Keratinocyte (primary cell): Measurements from ENCODE around the gene S100A1. TPM values are rescaled to one million over a fixed set of nuclear protein-coding genes. Genes with fewer than 3 reads are reported as not detected.
"Not testable (repeated sequence)": the region's sequence is repeated elsewhere in the genome, so short reads cannot be mapped to it uniquely, and the experiment has no call there.

Source experiments
- DNase-seq: peaks from one replicate; pipeline ENCODE4 v3.0.0-alpha.2; 2011; ENCODE audit warnings: low read depth, missing footprints, low spot score
- FAIRE-seq: peaks from 2 replicates; lab custom pipeline; 2011; peaks lifted over from hg19 to GRCh38; lab: Jason Lieb, UNC
- H2AFZ ChIP-seq: 2 replicates; pipeline ENCODE4 v1.6.0; 2012; ENCODE audit warnings: low read length, control low read depth, inconsistent platforms; ENCODE audit not compliant: control insufficient read depth
- H3K27ac ChIP-seq: 2 replicates; pipeline ENCODE4 v1.5.1; 2011; ENCODE audit warnings: low read length; ENCODE audit not compliant: control insufficient read depth, insufficient read depth
- H3K27me3 ChIP-seq: 3 replicates; pipeline ENCODE4 v1.6.0; 2011; ENCODE audit warnings: low read length; ENCODE audit not compliant: control insufficient read depth, insufficient read depth; ENCODE audit errors: extremely low read depth
- H3K36me3 ChIP-seq, 2 experiments: 2 replicates in 1 of 2; 3 replicates in 1 of 2; pipeline ENCODE4 v1.5.1; 2011; ENCODE audit warnings: low read length in 2 of 2, mild to moderate bottlenecking in 1 of 2; ENCODE audit not compliant: control insufficient read depth in 2 of 2, insufficient read depth in 2 of 2; ENCODE audit errors: extremely low read depth in 1 of 2
- H3K4me1 ChIP-seq: 3 replicates; pipeline ENCODE4 v1.5.1; 2011; ENCODE audit warnings: low read length; ENCODE audit not compliant: control insufficient read depth, insufficient read depth; ENCODE audit errors: extremely low read depth
- H3K4me2 ChIP-seq: 3 replicates; pipeline ENCODE4 v1.6.0; 2011; ENCODE audit warnings: low read depth, low read length; ENCODE audit not compliant: control insufficient read depth, insufficient read depth; ENCODE audit errors: extremely low read depth
- H3K4me3 ChIP-seq, 3 experiments: fragments of 200-600 bp in 1 of 3; sonication (generic) in 1 of 3; 2 replicates in 2 of 3; 3 replicates in 1 of 3; pipeline ENCODE4 v1.5.1; 2011 to 2016; ENCODE audit warnings: low read length in 3 of 3, mild to moderate bottlenecking in 3 of 3, control low read depth in 2 of 3, inconsistent platforms in 1 of 3, low read depth in 1 of 3, mixed read lengths in 1 of 3, mixed run types in 1 of 3, moderate library complexity in 1 of 3; ENCODE audit not compliant: control insufficient read depth in 2 of 3, insufficient read depth in 2 of 3; ENCODE audit errors: extremely low read depth in 1 of 3
- H3K79me2 ChIP-seq: 2 replicates; pipeline ENCODE4 v1.6.0; 2012; ENCODE audit warnings: low read length; ENCODE audit not compliant: control insufficient read depth, insufficient read depth
- H3K9ac ChIP-seq: 3 replicates; pipeline ENCODE4 v1.6.0; 2011; ENCODE audit warnings: low read length; ENCODE audit not compliant: control insufficient read depth, insufficient read depth; ENCODE audit errors: extremely low read depth
- H3K9me1 ChIP-seq: 3 replicates; pipeline ENCODE4 v1.6.0; 2011; ENCODE audit warnings: low read length; ENCODE audit not compliant: control insufficient read depth, insufficient read depth; ENCODE audit errors: extremely low read depth
- H3K9me3 ChIP-seq: 2 replicates; pipeline ENCODE4 v1.5.1; 2012; ENCODE audit warnings: low read depth, low read length; ENCODE audit not compliant: control insufficient read depth
- H4K20me1 ChIP-seq: 3 replicates; pipeline ENCODE4 v1.6.0; 2011; ENCODE audit warnings: low read length; ENCODE audit not compliant: control insufficient read depth, insufficient read depth; ENCODE audit errors: extremely low read depth
- CTCF ChIP-seq, 3 experiments: IDR thresholded peaks in 1 of 3; conservative IDR thresholded peaks in 1 of 3; optimal IDR thresholded peaks in 1 of 3; 2 replicates in 2 of 3; 3 replicates in 1 of 3; pipeline versions ENCODE3 to v1.5.1; 2011; ENCODE audit warnings: low read length in 3 of 3, mild to moderate bottlenecking in 3 of 3, moderate library complexity in 2 of 3, control low read depth in 1 of 3, inconsistent platforms in 1 of 3; ENCODE audit not compliant: insufficient read depth in 2 of 3; ENCODE audit errors: extremely low read depth in 1 of 3
- EZH2 ChIP-seq: IDR thresholded peaks from one replicate; pipeline ENCODE4 v1.6.1; 2012; ENCODE audit warnings: inconsistent platforms, mild to moderate bottlenecking, low read length, moderate library complexity
- dilution Hi-C: fragments of 300-500 bp; cut with MboI; formaldehyde crosslinking; loops from one replicate; pipeline ENCODE4 v1.7.0; 2020; ENCODE audit warnings: low sequenced_read_pairs; ENCODE audit not compliant: extremely low pct_ligation_motif_present
- polyA plus RNA-seq, 5 experiments: library from polyadenylated mRNA; depleted of rRNA in 3 of 5; stranded (reverse) in 3 of 5; stranded (forward) in 1 of 5; unstranded in 1 of 5; fragments of >200 nt; gene quantifications; 1 replicate in 1 of 5; 2 replicates in 3 of 5; 3 replicates in 1 of 5; pipeline versions ENCODE4 v1.2.1 to v1.2.3, GENCODE V29; 2011 to 2012; ENCODE audit warnings: missing spikeins in 2 of 5, low read depth in 1 of 5, low replicate concordance in 1 of 5

Gene S100A1
- polyA plus RNA-seq, 1 donor (not counting 4 experiments of a cell fraction or from before 2014, with no cell fraction given): 0.12 TPM

- no peaks in the 10 kb centered on the region for H3K27me3 ChIP-seq
- dilution Hi-C loops: no loop called here
Observed at GRCh38 chr1:153670859-153671627, 42.8 kb downstream of the S100A1 start, which contains the start of gene ILF2. TSS of gene ILF2 (minus strand) at chr1:153670993. CDS start at chr1:153670922, 71 bp downstream.

GRCh38 chr1:153671628-153672353, 43.6 kb downstream of the S100A1 start:
- H3K27me3 ChIP-seq, H3K9me3 ChIP-seq, dilution Hi-C loops, H4K20me1 ChIP-seq, DNase-seq, FAIRE-seq, H3K9me1 ChIP-seq: not testable (repeated sequence)
- H3K27ac ChIP-seq: peak overlapping the region; percentile 81
- peaks cover 34% of the 10 kb centered on the region for H3K79me2 ChIP-seq
- H3K9ac ChIP-seq: peak overlapping the region; percentile 66
- H3K4me1 ChIP-seq: peaks cover 10% of the 10 kb centered on the region
- peaks cover 9 to 32% of the 10 kb centered on the region in 2 experiments for H3K36me3 ChIP-seq
- peak overlapping the region; percentile 90 for H3K4me2 ChIP-seq
- peak overlapping the region; percentile 31 to 71 (median 60) for H3K4me3 ChIP-seq
- H2AFZ ChIP-seq: peak overlapping the region; percentile 78

More at GRCh38 chr1:153670859-153671627, 42.8 kb downstream of the S100A1 start, which contains the start of gene ILF2:
- Histone ChIP-seq H3K4me2 (peak within 1 kb of the TSS; percentile 98), H3K27ac (peak within 1 kb of the TSS; percentile 91), H3K79me2 (peaks cover 34% of the 10 kb centered on the region), H2AFZ (peak within 1 kb of the TSS; percentile 85), H4K20me1 (no peaks in the 10 kb centered on the region), H3K36me3 (peaks cover 13 to 39% of the 10 kb centered on the region in 2 experiments), H3K9me3 (no peaks in the 10 kb centered on the region), H3K4me1 (peaks cover 10% of the 10 kb centered on the region), H3K4me3 (peak within 1 kb of the TSS; percentile 94 to 100 (median 96)), H3K9ac (peak within 1 kb of the TSS; percentile 98), H3K9me1 (no peaks in the 10 kb centered on the region)
- TF ChIP-seq CTCF (optimal IDR thresholded peaks at IDR 0.05 in 1 of 3, IDR thresholded peaks at IDR 0.05 in 1 of 3, conservative IDR thresholded peaks at IDR 0.05 in 1 of 3; ENCODE audit: extremely low read depth in 1 of 3, insufficient read depth in 2 of 3, low read length in 3 of 3) (peak; percentile 9 to 37 (median 13)), EZH2 (no peak)
- FAIRE-seq (peak; percentile 92), DNase-seq (peak; percentile 100)
